ES-I3 (cell line): ENCODE data around the gene FDPS.
A peak's percentile ranks its signal among the peaks of the same experiment; 100 is the strongest.

Experiments
- H3K36me3 ChIP-seq: 2 replicates; pipeline ENCODE4 v1.6.1; 2013; ENCODE audit warnings: mild to moderate bottlenecking, low read length, control low read depth, moderate library complexity; ENCODE audit not compliant: insufficient read depth
- H3K4me1 ChIP-seq: 2 replicates; pipeline ENCODE4 v1.6.1; 2013; ENCODE audit warnings: mild to moderate bottlenecking, control low read depth, low read length; ENCODE audit not compliant: insufficient read depth
- H3K9ac ChIP-seq: 2 replicates; pipeline ENCODE4 v1.6.1; 2013; ENCODE audit warnings: low read depth, mild to moderate bottlenecking, low read length, moderate library complexity
- H3K9me3 ChIP-seq: 2 replicates; pipeline ENCODE4 v1.6.1; 2013; ENCODE audit warnings: mild to moderate bottlenecking, low read length, moderate library complexity; ENCODE audit not compliant: control insufficient read depth, insufficient read depth

FDPS gene

GRCh38 chr1:155320252-155320651, 11.6 kb downstream of the FDPS start:
- peaks cover 17% of the 10 kb centered on the region; the same call in 1 of the 2 replicates for H3K4me1 ChIP-seq

DNA sequence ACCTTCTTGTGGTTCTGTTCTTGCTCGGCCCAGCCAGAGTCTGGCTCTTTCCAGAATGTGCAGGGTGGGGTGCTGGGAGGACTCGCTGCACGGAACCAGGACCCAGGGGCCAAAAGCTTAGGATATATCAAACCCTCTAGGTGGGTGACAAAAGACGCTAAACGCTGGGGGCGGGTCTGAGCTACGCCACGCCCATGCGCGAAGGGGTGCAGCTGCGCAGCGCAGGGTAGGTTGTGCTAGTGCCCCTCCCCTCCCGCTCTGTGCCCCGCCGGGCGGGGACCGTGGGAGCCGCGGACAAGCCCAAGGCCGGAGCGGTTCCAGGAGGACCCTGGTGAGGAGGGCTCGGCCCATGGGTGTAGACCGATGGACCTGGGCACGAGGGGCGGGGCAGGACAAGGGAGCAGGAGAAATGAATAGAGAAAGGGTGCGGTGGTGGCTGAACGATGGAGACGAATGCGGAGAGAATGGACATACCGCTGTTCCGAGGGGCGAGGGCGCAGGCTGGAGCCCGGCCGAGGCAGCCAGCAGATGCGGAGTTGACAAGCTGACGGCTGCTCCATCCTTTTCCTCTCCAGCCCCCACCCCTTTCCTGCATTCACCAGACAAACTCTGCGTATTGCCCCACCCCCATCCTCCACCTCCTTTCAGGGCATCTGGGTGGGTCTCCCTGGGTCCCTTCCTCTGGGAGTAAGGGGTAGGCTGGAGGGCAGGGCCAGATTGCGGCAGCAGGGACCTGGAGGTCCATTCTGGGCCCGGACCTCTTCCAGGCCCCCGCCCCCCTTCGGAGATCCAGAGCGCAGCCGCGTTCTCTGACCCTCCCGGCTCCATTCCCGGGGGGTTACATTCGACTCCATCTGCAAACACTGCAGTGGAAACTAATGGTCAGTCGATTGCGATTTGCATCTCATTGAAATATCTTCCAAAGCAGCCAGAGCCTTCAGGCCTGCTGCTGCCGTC, 12.3 kb downstream of the FDPS start, which contains the start of gene RUSC1:
RUSC1 (plus strand) TSS at position 234 of the 957 bp plus-strand sequence. CDS start 880 bp downstream, outside the sequence.
- Histone ChIP-seq H3K4me1 (peaks cover 17% of the 10 kb centered on the region; the same call in 1 of the 2 replicates), H3K9ac (peak within 1 kb of the TSS; percentile 75; the same call in 1 of the 2 replicates), H3K36me3 (no peaks in the 10 kb centered on the region; the same call in 1 of the 2 replicates), H3K9me3 (no peaks in the 10 kb centered on the region)

More at GRCh38 chr1:155320252-155320651, 11.6 kb downstream of the FDPS start:
- Histone ChIP-seq H3K9me3 (no peaks in the 10 kb centered on the region), H3K9ac (peak overlapping the region; percentile 75; the same call in 1 of the 2 replicates), H3K36me3 (no peaks in the 10 kb centered on the region; the same call in 1 of the 2 replicates)

DNA sequence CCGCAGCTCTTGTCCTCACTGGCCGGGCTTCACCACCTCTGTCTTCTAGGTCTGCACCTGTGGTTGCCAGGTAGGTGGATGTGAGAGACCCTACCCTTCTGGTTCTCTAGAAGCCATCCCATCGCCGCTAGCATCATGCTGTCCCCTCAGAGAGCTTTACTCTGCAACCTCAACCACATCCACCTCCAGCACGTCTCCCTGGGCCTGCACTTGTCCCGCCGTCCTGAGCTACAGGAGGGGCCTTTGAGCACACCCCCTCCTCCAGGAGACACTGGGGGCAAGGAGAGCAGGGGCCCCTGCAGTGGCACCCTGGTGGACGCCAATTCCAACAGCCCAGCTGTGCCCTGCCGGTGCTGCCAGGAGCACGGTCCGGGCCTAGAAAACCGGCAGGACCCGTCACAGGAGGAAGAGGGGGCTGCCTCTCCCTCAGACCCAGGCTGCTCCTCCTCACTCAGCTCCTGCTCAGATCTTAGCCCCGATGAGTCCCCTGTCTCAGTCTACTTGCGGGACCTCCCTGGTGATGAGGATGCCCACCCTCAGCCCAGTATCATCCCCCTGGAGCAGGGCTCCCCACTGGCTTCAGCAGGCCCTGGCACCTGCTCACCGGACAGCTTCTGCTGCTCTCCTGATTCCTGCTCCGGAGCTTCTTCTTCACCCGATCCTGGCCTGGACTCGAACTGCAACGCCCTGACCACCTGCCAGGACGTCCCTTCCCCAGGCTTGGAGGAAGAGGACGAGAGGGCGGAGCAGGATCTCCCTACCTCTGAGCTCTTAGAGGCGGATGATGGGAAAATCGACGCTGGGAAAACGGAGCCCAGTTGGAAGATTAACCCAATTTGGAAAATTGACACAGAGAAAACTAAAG, 13.2 kb downstream of the FDPS start:
- Histone ChIP-seq H3K36me3 (no peaks in the 10 kb centered on the region; the same call in 1 of the 2 replicates), H3K9ac (peak overlapping the region; percentile 75; the same call in 1 of the 2 replicates), H3K4me1 (peaks cover 17% of the 10 kb centered on the region; the same call in 1 of the 2 replicates), H3K9me3 (no peaks in the 10 kb centered on the region)

DNA sequence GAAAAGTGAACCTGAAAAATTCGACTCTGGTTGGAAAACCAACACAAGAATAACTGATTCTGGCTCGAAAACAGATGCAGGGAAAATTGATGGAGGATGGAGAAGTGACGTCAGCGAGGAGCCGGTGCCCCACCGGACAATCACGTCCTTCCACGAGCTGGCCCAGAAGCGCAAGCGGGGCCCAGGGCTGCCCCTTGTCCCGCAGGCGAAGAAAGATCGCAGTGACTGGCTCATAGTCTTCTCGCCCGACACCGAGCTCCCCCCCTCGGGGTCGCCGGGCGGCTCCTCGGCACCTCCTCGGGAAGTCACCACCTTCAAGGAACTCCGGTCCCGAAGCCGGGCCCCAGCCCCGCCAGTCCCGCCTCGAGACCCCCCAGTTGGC, 13.9 kb downstream of the FDPS start:
- Histone ChIP-seq H3K36me3 (no peaks in the 10 kb centered on the region; the same call in 1 of the 2 replicates), H3K9me3 (no peaks in the 10 kb centered on the region), H3K9ac (peak overlapping the region; percentile 75; the same call in 1 of the 2 replicates), H3K4me1 (peaks cover 17% of the 10 kb centered on the region; the same call in 1 of the 2 replicates)

DNA sequence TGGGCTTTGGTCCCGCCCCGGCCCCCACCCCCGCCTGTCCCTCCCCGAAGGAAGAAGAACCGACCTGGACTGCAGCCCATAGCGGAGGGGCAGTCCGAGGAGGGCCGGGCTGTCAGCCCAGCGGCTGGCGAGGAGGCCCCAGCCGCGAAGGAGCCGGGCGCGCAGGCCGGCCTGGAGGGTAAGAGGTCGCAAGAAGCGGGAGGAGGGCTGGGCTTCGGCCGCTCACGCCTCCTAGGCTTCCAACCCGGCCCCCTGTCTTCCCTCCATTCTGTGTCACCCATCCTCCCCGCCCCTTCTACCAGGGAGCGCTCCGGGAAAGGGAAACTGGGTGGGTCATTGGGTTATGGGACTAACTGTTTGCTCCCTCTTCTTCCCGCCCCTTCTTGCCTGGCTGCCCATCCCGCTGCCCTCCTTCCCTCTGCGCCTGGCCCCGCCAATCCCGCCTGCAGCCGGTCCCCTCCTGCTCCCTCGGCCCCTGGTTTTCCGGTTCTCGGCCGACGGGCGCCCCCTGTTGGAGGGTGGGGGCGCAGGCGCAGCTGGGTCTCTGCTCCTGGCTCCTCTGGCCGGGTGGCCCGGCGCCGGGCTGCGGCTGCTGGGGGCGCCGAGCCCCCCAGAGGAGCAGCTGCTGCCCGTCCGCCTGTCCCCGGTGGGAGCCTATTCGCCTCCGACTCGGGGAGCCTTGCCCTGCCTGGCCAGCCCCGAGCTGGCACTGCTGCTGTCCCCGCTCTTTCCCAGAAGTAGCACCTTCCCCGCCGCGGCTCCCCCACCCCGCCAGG, 14.5 kb downstream of the FDPS start:
- H3K36me3 ChIP-seq: no peaks in the 10 kb centered on the region; the same call in 1 of the 2 replicates
- H3K9ac ChIP-seq: peak overlapping the region; percentile 96
- no peaks in the 10 kb centered on the region for H3K9me3 ChIP-seq
- H3K4me1 ChIP-seq: peaks cover 17% of the 10 kb centered on the region; the same call in 1 of the 2 replicates

GRCh38 chr1:155323729-155324036, 15.0 kb downstream of the FDPS start:
- peaks cover 17% of the 10 kb centered on the region; the same call in 1 of the 2 replicates for H3K4me1 ChIP-seq
- H3K9ac ChIP-seq: peak overlapping the region; percentile 96
- H3K36me3 ChIP-seq: no peaks in the 10 kb centered on the region; the same call in 1 of the 2 replicates
- no peaks in the 10 kb centered on the region for H3K9me3 ChIP-seq

DNA sequence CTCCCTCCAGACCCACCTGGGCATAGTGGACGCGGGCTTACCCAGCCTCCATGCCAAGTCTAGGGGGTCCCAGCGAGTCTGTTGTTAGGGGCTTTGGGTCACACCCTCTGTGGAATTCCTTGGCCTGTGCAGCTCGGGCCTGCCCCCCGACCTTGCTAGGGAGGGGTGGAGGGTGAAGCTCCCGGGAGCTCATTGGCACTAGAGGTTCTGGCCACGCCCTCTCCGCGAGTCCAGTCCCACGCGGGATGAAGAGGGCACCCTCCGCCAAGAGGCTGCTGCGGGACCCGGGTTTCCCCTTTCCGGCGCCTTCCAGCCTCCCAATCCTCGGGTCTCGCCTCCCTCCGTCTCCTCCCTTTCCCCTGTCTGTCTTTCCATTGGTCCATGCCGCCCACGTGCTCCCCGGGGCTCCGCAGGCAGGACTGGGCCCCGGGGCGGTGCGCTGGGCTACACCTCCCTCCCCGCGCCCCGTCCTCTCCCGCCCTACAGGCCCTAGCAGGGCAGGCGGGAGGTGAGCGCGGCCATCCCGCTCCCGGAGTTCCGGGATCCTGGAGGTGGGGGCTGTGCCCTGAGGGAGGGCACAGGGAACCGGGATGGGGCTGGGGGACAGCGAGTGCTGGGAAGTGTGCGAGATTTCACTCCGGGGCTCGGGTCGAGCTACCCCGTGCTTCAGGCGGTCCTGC, 15.5 kb downstream of the FDPS start:
- Histone ChIP-seq H3K36me3 (no peaks in the 10 kb centered on the region; the same call in 1 of the 2 replicates), H3K4me1 (peaks cover 17% of the 10 kb centered on the region; the same call in 1 of the 2 replicates), H3K9ac (peak overlapping the region; percentile 96), H3K9me3 (no peaks in the 10 kb centered on the region)

DNA sequence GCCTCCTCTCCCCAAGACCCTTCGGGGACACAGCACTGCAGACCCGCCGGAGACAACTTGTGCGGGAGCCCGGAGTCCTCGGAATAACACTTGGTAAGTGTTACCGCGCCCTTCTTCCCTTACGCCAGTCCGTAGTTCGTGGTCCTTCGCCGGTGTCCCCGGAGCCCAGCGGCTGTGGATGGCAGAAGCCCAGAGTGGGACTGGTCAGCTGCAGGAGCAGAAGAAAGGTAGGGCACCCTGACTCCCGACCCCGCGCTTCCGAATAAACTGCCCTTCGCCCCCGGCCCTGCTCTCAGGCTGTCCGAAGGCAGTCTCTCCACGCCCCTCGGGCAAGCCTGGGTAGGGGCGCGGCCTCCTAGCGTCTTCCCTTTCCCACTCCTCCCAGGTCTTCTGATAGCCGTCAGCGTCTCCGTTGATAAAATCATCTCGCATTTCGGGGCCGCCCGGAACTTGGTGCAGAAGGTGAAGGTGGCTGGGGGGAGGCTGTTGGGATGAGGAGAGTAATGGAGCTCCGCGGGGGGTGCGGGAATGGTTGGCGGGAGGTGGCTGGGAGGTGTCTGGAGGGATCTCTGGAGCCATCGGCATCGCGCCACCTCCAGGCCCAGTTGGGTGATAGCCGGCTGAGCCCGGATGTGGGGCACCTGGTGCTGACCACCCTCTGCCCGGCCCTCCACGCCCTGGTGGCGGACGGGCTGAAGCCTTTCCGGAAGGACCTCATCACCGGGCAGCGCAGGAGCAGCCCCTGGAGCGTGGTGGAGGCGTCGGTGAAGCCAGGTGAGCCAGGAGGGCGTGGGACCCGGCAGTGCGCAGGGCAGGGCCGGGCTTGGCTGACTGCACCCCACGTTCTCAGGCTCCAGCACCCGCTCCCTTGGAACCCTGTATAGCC, 16.3 kb downstream of the FDPS start:
- H3K9me3 ChIP-seq: no peaks in the 10 kb centered on the region
- peak overlapping the region; percentile 96 for H3K9ac ChIP-seq
- peaks cover 13% of the 10 kb centered on the region; the same call in 1 of the 2 replicates for H3K4me1 ChIP-seq
- no peaks in the 10 kb centered on the region; the same call in 1 of the 2 replicates for H3K36me3 ChIP-seq

DNA sequence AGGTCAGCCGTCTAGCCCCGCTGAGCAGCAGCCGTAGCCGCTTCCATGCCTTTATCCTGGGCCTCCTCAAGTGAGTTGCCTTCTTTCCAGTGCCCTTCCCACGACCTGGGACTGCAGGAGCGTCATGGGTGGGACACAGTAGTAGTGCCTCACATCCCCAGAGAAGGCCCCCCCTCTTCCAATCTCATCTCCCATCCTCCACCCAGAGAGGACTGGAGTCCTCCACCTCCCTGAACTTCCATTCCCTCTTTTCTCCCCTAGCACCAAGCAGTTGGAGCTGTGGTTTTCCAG, 16.9 kb downstream of the FDPS start:
- H3K9me3 ChIP-seq: no peaks in the 10 kb centered on the region
- H3K9ac ChIP-seq: peak overlapping the region; percentile 96
- H3K4me1 ChIP-seq: peaks cover 7% of the 10 kb centered on the region; the same call in 1 of the 2 replicates
- H3K36me3 ChIP-seq: no peaks in the 10 kb centered on the region; the same call in 1 of the 2 replicates

- peaks cover 7% of the 10 kb centered on the region; the same call in 1 of the 2 replicates for H3K4me1 ChIP-seq
- no peaks in the 10 kb centered on the region for H3K9me3 ChIP-seq
- H3K9ac ChIP-seq: no peak overlapping the region
- H3K36me3 ChIP-seq: no peaks in the 10 kb centered on the region; the same call in 1 of the 2 replicates
Observed at GRCh38 chr1:155326020-155326526, 17.4 kb downstream of the FDPS start.

DNA sequence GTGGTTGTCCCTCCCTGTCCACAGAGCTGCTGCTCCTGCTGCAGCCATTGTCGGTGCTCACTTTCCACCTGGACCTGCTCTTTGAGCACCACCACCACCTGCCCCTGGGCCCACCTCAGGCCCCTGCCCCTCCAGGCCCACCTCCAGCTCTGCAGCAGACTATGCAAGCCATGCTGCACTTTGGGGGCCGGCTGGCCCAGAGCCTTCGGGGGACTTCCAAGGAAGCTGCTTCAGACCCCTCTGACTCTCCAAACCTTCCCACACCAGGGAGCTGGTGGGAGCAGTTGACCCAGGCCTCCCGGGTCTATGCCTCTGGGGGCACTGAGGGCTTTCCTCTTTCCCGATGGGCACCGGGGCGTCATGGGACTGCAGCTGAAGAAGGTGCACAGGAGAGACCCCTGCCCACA, 18.0 kb downstream of the FDPS start:
- Histone ChIP-seq H3K36me3 (no peaks in the 10 kb centered on the region; the same call in 1 of the 2 replicates), H3K9me3 (no peaks in the 10 kb centered on the region), H3K9ac (no peak overlapping the region), H3K4me1 (peaks cover 4% of the 10 kb centered on the region; the same call in 1 of the 2 replicates)

DNA sequence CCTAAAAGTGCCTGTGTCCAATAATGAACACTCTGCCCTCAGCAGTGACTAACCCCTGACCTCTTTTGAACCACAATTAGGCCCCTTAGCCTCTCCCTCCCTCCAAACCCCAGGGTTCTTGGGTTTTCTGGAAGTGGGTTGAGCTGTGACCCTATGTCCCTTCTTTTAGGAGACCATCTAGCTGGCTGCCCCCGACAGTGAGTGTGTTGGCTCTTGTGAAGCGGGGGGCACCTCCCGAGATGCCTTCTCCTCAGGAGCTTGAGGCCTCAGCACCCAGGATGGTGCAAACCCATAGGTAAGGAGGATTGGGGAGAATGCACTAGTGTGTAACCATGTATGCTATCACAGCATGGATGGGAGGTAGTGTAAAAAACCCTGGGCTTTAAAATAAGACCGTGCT, 19.3 kb downstream of the FDPS start:
- Histone ChIP-seq H3K9ac (no peak overlapping the region), H3K36me3 (no peaks in the 10 kb centered on the region; the same call in 1 of the 2 replicates), H3K4me1 (no peaks in the 10 kb centered on the region), H3K9me3 (no peaks in the 10 kb centered on the region)
